OCI-LY3 (cell line): ENCODE data around the gene WDR26.

Experiments
- H2AFZ ChIP-seq: fragments of 200-600, 300-600 bp; shearing (Covaris generic); 2 replicates; pipeline ENCODE4 v1.6.0; 2014; ENCODE audit warnings: antibody characterized with exemption, low read depth, low read length
- H3K27ac ChIP-seq: fragments of 200-600, 300-600 bp; sonication (generic); 2 replicates; pipeline ENCODE4 v1.5.1; 2014; ENCODE audit warnings: mild to moderate bottlenecking, low read length, moderate library complexity, mixed read lengths
- H3K27me3 ChIP-seq: fragments of 200-600, 300-600 bp; sonication (generic); 2 replicates; pipeline ENCODE4 v1.6.1; 2014; ENCODE audit warnings: low read depth, low read length, mixed read lengths
- H3K36me3 ChIP-seq: fragments of 200-600, 300-600 bp; sonication (generic); replicated peaks from 2 replicates; pipeline ENCODE3; 2014; ENCODE audit warnings: low read depth, low read length, mixed read lengths
- H3K4me1 ChIP-seq: fragments of 300-600, 200-600 bp; sonication (generic); 2 replicates; pipeline ENCODE4 v1.6.1; 2014; ENCODE audit warnings: low read length, mixed read lengths
- H3K4me2 ChIP-seq: fragments of 200-600, 300-600 bp; sonication (generic); 2 replicates; pipeline ENCODE4 v1.6.1; 2014; ENCODE audit warnings: low read length, mixed read lengths
- H3K4me3 ChIP-seq: fragments of 300-600, 200-600 bp; sonication (generic); 2 replicates; pipeline ENCODE4 v1.5.1; 2014; ENCODE audit warnings: antibody characterized with exemption, mild to moderate bottlenecking, low read length, moderate library complexity
- H3K79me2 ChIP-seq: fragments of 300-600, 200-600 bp; shearing (Covaris generic); 2 replicates; pipeline ENCODE4 v1.6.1; 2014; ENCODE audit warnings: mild to moderate bottlenecking, low read length, mixed read lengths
- H3K9ac ChIP-seq: fragments of 300-600, 200-600 bp; shearing (Covaris generic); 2 replicates; pipeline ENCODE4 v1.6.0; 2014; ENCODE audit warnings: mild to moderate bottlenecking, low read length, moderate library complexity
- H3K9me3 ChIP-seq: fragments of 200-600, 300-600 bp; shearing (Covaris generic); 2 replicates; pipeline ENCODE4 v1.6.1; 2014; ENCODE audit warnings: low read length, mixed read lengths; ENCODE audit not compliant: insufficient read depth
- H4K20me1 ChIP-seq: fragments of 200-600, 300-600 bp; sonication (generic); 2 replicates; pipeline ENCODE4 v1.6.1; 2016; ENCODE audit warnings: low read length, mixed read lengths; ENCODE audit not compliant: insufficient read depth
- CTCF ChIP-seq: fragments of 200-600, 300-600 bp; sonication (generic); IDR thresholded peaks from 2 replicates; pipeline ENCODE4 v1.5.1; 2014; ENCODE audit warnings: antibody characterized with exemption, low read length, low read depth
- EZH2phosphoT487 ChIP-seq: fragments of 200-600 bp; shearing (Covaris generic); IDR thresholded peaks from 2 replicates; pipeline ENCODE4 v1.6.1; 2018; ENCODE audit warnings: antibody characterized with exemption, mixed run types, low read depth

WDR26 gene

GRCh38 chr1:224433701-224434672 is 610 bp downstream of the WDR26 start:
- H3K79me2 ChIP-seq = peaks cover 89% of the 10 kb centered on the region
- H4K20me1 ChIP-seq = peaks cover 36% of the 10 kb centered on the region
- peaks cover 27% of the 10 kb centered on the region for H3K36me3 ChIP-seq
- peak overlapping the region; percentile 99 for H3K4me2 ChIP-seq
- TF ChIP-seq CTCF = no peak
- TF ChIP-seq EZH2phosphoT487 = no peak
- peaks cover 47% of the 10 kb centered on the region for H3K4me1 ChIP-seq
- no peaks in the 10 kb centered on the region for H3K27me3 ChIP-seq
- peak overlapping the region; percentile 49 for H3K27ac ChIP-seq
- H2AFZ ChIP-seq = no peak overlapping the region
- no peaks in the 10 kb centered on the region for H3K9me3 ChIP-seq
- peak overlapping the region; percentile 83 for H3K9ac ChIP-seq
- peak overlapping the region; percentile 79 for H3K4me3 ChIP-seq

DNA sequence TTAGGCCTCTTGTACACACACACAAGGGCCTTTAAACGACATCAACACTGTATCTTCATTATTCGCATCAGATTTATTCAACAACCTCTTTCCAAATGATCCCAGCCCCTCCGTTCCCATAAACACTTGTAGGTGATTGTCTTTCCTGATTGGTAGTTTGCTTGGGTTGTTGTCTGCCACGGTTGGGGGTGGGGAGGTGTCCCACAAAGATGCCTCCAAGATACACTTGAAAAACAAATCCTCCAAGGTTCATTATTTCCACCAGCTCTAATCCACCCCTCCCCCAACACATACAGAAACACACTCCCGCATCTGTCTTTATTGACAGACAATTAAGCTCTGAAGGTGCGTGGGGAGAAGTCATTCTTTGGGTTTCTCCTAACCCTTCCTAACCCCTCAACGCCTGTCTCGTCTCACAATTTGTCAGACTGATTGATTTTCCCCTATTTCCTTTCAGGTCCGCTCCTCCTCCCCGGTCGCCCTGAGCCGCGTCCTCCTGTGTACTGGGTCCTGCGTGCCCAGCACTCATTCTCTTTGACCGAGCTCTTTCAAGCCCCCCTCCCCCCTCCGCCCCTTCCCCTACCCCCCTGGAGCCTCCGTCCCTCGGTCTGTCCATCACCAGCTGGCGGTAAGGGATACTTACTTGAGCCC is 1.4 kb downstream of the WDR26 start:
- Histone ChIP-seq H3K79me2 (peaks cover 95% of the 10 kb centered on the region), H3K4me2 (peak overlapping the region; percentile 99), H3K36me3 (peaks cover 27% of the 10 kb centered on the region), H4K20me1 (peaks cover 36% of the 10 kb centered on the region), H3K9me3 (no peaks in the 10 kb centered on the region), H3K4me1 (peaks cover 47% of the 10 kb centered on the region), H2AFZ (no peak overlapping the region), H3K27ac (peak overlapping the region; percentile 49), H3K9ac (peak overlapping the region; percentile 81), H3K4me3 (peak overlapping the region; percentile 79), H3K27me3 (no peaks in the 10 kb centered on the region)
- no peak for TF ChIP-seq CTCF
- TF ChIP-seq EZH2phosphoT487 = no peak

GRCh38 chr1:224432672-224433040 is 1.9 kb downstream of the WDR26 start:
- Histone ChIP-seq H3K4me2 (peak overlapping the region; percentile 99), H3K9ac (peak overlapping the region; percentile 81), H3K27me3 (no peaks in the 10 kb centered on the region), H3K9me3 (no peaks in the 10 kb centered on the region), H3K79me2 (peaks cover 99% of the 10 kb centered on the region), H4K20me1 (peaks cover 36% of the 10 kb centered on the region), H3K4me3 (peak overlapping the region; percentile 79), H3K27ac (peak overlapping the region; percentile 49), H2AFZ (no peak overlapping the region), H3K4me1 (peaks cover 47% of the 10 kb centered on the region), H3K36me3 (peaks cover 31% of the 10 kb centered on the region)
- no peak for TF ChIP-seq CTCF
- no peak for TF ChIP-seq EZH2phosphoT487

GRCh38 chr1:224432146-224432545 is 2.5 kb downstream of the WDR26 start:
- Histone ChIP-seq H4K20me1 (peaks cover 36% of the 10 kb centered on the region), H2AFZ (no peak overlapping the region), H3K79me2 (peaks cover 99% of the 10 kb centered on the region), H3K4me3 (peak overlapping the region; percentile 79), H3K4me2 (peak overlapping the region; percentile 99), H3K9me3 (no peaks in the 10 kb centered on the region), H3K36me3 (peaks cover 36% of the 10 kb centered on the region), H3K9ac (peak overlapping the region; percentile 81), H3K27me3 (no peaks in the 10 kb centered on the region), H3K27ac (peak overlapping the region; percentile 49), H3K4me1 (peaks cover 47% of the 10 kb centered on the region)
- no peak for TF ChIP-seq CTCF
- no peak for TF ChIP-seq EZH2phosphoT487
